ENCODE results near the gene GNG4.

GRCh38 chr1:235507623-235508022, 142.0 kb downstream of the GNG4 start:
- TF ChIP-seq POLR2A (IDR thresholded peaks at IDR 0.05): no peak
- no peak for TF ChIP-seq CTCF (IDR thresholded peaks at IDR 0.05)

Data from esophagus squamous epithelium (tissue), 4 donors.